K562 (cell line): ENCODE data around the gene DNALI1. TPM values are rescaled to one million over a fixed set of nuclear protein-coding genes. Genes with fewer than 3 reads are reported as not detected.

ENCODE experiments used
- CREB3L1 ChIP-seq: fragments of 450-650 bp; IDR thresholded peaks from 2 replicates; pipeline ENCODE4 v1.6.1; 2014; ENCODE audit warnings: low read depth, mild to moderate bottlenecking, moderate library complexity, borderline replicate concordance
- ESRRA ChIP-seq: fragments of 450-650 bp; IDR thresholded peaks from 2 replicates; pipeline ENCODE4 v1.6.1; 2014; ENCODE audit warnings: low read depth, mild to moderate bottlenecking, moderate library complexity, borderline replicate concordance
- ESRRB ChIP-seq: fragments of 250-450 bp; sonication (Bioruptor Pico); IDR thresholded peaks from 2 replicates; pipeline ENCODE4 v1.5.0; 2020; ENCODE audit warnings: mild to moderate bottlenecking, moderate library complexity, borderline replicate concordance
- ETV6 ChIP-seq, 3 experiments: fragments of 150-350 bp in 1 of 3; sonication (generic) in 1 of 3; formaldehyde crosslinking in 1 of 3; IDR thresholded peaks; 2 replicates each; pipeline versions ENCODE4 v1.6.1 to v1.8.0; 2014 to 2022; ENCODE audit warnings: borderline replicate concordance in 2 of 3, low read depth in 2 of 3, antibody characterized with exemption in 1 of 3, low read length in 1 of 3, mild to moderate bottlenecking in 1 of 3, missing genetic modification reagents in 1 of 3
- EWSR1 ChIP-seq: fragments of 450-650 bp; IDR thresholded peaks from 2 replicates; pipeline ENCODE4 v1.6.1; 2018; ENCODE audit warnings: borderline replicate concordance, mild to moderate bottlenecking, low read depth, moderate library complexity; ENCODE audit not compliant: partially characterized antibody
- GATAD2A ChIP-seq: fragments of 450-650 bp; IDR thresholded peaks from 2 replicates; pipeline ENCODE4 v1.6.1; 2017
- HBP1 ChIP-seq: fragments of 450-650 bp; formaldehyde crosslinking; IDR thresholded peaks from 2 replicates; pipeline ENCODE4 v1.4.0; 2022; ENCODE audit warnings: missing genetic modification characterization
- NFXL1 ChIP-seq: fragments of 450-650 bp; formaldehyde crosslinking; IDR thresholded peaks from 2 replicates; pipeline ENCODE4 v1.4.0; 2021; ENCODE audit warnings: mild to moderate bottlenecking
- POLR2A ChIP-seq: fragments of 450-650 bp; conservative IDR thresholded peaks from 2 replicates; pipeline ENCODE4 v1.6.1; 2016
- POLR2AphosphoS5 ChIP-seq: IDR thresholded peaks from 2 replicates; pipeline ENCODE4 v1.6.1; 2011; ENCODE audit warnings: mild to moderate bottlenecking, low read depth, low read length, moderate library complexity; ENCODE audit not compliant: control insufficient read depth, insufficient read depth
- POLR2H ChIP-seq: IDR thresholded peaks from 2 replicates; pipeline ENCODE4 v1.6.1; 2016; ENCODE audit warnings: missing genetic modification characterization, low read depth, mild to moderate bottlenecking, control low read depth, missing compliant biosample characterization, moderate library complexity
- TEAD2 ChIP-seq: fragments of 450-650 bp; IDR thresholded peaks from 2 replicates; pipeline ENCODE4 v1.6.1; 2016; ENCODE audit warnings: missing genetic modification characterization, control low read depth, missing compliant biosample characterization
- TSHZ1 ChIP-seq: fragments of 250-450 bp; sonication (Bioruptor Pico); IDR thresholded peaks from 2 replicates; pipeline ENCODE4 v1.4.0; 2020; ENCODE audit warnings: mild to moderate bottlenecking, moderate library complexity
- ZNF23 ChIP-seq: fragments of 250-450 bp; sonication (Bioruptor Pico); IDR thresholded peaks from 2 replicates; pipeline ENCODE4 v1.4.0; 2020; ENCODE audit warnings: mild to moderate bottlenecking
- ZNF41 ChIP-seq: fragments of 250-450 bp; sonication (Bioruptor Pico); conservative IDR thresholded peaks from 2 replicates; pipeline ENCODE4 v1.4.0; 2020; ENCODE audit warnings: mild to moderate bottlenecking
- polyA plus RNA-seq, 8 experiments: library from polyadenylated mRNA; depleted of rRNA in 4 of 8; stranded (reverse) in 5 of 8; unstranded in 3 of 8; fragments of >200 nt; fragmentation: Nextera tagmentation in 2 of 8; fragmentation: Illumina TruSeq in 1 of 8; extraction: Ambion mirVana in 2 of 8; extraction: Trizol in 1 of 8; gene quantifications; 2 replicates each; pipeline versions ENCODE4 v1.2.1 to v1.2.3, GENCODE V29; 2011 to 2014; ENCODE audit warnings: inconsistent platforms in 1 of 8, missing spikeins in 1 of 8
- total RNA-seq, 7 experiments: library from RNA; depleted of rRNA in 6 of 7; stranded (reverse); fragments of >200 nt in 6 of 7; fragmentation: Illumina TruSeq in 2 of 7; extraction: Trizol in 2 of 7; gene quantifications; 2 replicates each; pipeline versions ENCODE4 v1.2.1 to v1.2.3, GENCODE V29; 2011 to 2021; ENCODE audit warnings: low replicate concordance in 1 of 7
- TF ChIP-seq, protein P1 (sequence below): conservative IDR thresholded peaks from 2 replicates; pipeline ENCODE4 v1.6.1; 2011; ENCODE audit warnings: low read depth, mild to moderate bottlenecking, low read length; ENCODE audit not compliant: control insufficient read depth
- TF ChIP-seq, protein P2 (sequence below): fragments of 250-450 bp; sonication (Bioruptor Pico); IDR thresholded peaks from 2 replicates; pipeline ENCODE4 v1.4.0; 2020; ENCODE audit warnings: borderline replicate concordance

Gene DNALI1
- total and polyA plus RNA-seq, 9 of the 15 experiments (the other 6 are each of a cell fraction or from before 2014, with no cell fraction given): 0.87 to 5.6 (median 1.2) TPM

DNA sequence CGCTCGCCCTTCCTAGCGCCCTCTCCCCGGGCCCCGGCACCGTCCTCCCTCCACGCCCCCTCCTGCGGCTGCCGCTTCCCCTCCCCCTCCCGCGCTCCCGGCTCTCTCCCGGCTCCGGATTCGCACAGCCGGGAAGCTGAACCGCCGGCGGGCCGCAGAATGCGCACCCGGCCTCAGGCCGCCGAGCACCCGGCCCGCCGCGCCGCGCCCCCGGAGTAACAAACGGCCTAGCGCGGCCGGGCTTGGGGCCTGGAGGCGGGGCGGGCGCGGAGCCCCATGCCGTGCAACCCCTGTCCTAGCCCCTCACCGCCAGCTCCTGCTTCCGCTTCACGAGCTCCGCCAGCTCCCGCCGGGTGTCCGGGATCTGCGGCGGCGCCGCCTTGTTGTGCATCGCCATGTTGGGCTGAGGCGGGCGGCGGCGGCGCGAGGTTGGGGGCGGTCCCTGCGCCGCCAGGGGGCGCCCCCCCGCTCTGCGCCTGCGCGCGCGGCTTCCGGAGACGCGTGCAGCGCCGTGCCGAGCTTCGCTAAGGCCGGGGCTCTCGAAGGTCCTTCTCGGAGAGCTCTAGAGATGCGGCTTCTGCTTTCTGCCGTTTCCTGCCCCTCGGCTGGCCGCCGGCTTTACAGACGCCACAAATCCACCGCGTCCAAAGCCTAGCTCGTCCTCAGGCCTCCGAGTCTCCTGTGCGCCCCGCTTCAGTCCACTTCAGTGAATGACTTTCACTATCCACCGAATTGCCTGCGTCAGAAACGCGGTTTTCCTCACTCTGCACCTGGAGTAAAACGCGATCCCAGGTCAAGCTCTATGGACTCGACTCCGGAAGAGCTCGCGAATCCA, 42.2 kb upstream of the DNALI1 start, which contains the start of gene MEAF6 (continued):
- TF ChIP-seq, protein P1, sequence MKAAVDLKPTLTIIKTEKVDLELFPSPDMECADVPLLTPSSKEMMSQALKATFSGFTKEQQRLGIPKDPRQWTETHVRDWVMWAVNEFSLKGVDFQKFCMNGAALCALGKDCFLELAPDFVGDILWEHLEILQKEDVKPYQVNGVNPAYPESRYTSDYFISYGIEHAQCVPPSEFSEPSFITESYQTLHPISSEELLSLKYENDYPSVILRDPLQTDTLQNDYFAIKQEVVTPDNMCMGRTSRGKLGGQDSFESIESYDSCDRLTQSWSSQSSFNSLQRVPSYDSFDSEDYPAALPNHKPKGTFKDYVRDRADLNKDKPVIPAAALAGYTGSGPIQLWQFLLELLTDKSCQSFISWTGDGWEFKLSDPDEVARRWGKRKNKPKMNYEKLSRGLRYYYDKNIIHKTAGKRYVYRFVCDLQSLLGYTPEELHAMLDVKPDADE: peak; percentile 80; the same call in 1 of the 2 replicates
- peak; percentile 89 for TF ChIP-seq CREB3L1
- no peak for TF ChIP-seq ETV6 (IDR thresholded peaks at IDR 0.05; ENCODE audit: borderline replicate concordance in 1 of 2, low read depth in 2 of 2, low read length in 1 of 2)
- 0 out of 2 replicates have a peak, but pooled peaks have one; percentile 24 for TF ChIP-seq ETV6 (CRISPR knock-in tag; IDR thresholded peaks at IDR 0.05; ENCODE audit: borderline replicate concordance)
- peak; percentile 56; the same call in 1 of the 2 replicates for TF ChIP-seq POLR2H (tag)
- TF ChIP-seq, protein P2, sequence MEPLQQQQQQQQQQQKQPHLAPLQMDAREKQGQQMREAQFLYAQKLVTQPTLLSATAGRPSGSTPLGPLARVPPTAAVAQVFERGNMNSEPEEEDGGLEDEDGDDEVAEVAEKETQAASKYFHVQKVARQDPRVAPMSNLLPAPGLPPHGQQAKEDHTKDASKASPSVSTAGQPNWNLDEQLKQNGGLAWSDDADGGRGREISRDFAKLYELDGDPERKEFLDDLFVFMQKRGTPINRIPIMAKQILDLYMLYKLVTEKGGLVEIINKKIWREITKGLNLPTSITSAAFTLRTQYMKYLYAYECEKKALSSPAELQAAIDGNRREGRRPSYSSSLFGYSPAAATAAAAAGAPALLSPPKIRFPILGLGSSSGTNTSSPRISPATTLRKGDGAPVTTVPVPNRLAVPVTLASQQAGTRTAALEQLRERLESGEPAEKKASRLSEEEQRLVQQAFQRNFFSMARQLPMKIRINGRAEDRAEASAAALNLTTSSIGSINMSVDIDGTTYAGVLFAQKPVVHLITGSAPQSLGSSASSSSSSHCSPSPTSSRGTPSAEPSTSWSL (CRISPR knock-in tag): no peak
- TF ChIP-seq POLR2A: peak; percentile 94
- no peak for TF ChIP-seq GATAD2A
- peak; percentile 78 for TF ChIP-seq POLR2AphosphoS5
- TF ChIP-seq ZNF41: no peak
- TF ChIP-seq ESRRB (CRISPR knock-in tag): no peak
- TF ChIP-seq ESRRA: peak; percentile 77; the same call in 1 of the 2 replicates
- TF ChIP-seq TEAD2 (tag): no peak
- no peak for TF ChIP-seq EWSR1
- TF ChIP-seq NFXL1 (CRISPR knock-in tag): no peak
- TF ChIP-seq TSHZ1 (CRISPR knock-in tag): no peak
- TF ChIP-seq ZNF23 (CRISPR knock-in tag): no peak
- TF ChIP-seq HBP1 (CRISPR knock-in tag): no peak
